Globus pallidus (tissue), 1 donor: ENCODE results near the gene JMJD8.

Experiments
- DNase-seq: peaks from one replicate; pipeline ENCODE4 v3.0.0-alpha.2; 2015; ENCODE audit warnings: low spot score

Gene JMJD8

GRCh38 chr16:660459-661183, 23.5 kb downstream of the JMJD8 start:
- peak; percentile 88 for DNase-seq

GRCh38 chr16:660132-660458, 24.0 kb downstream of the JMJD8 start:
- DNase-seq, result no peak

DNA sequence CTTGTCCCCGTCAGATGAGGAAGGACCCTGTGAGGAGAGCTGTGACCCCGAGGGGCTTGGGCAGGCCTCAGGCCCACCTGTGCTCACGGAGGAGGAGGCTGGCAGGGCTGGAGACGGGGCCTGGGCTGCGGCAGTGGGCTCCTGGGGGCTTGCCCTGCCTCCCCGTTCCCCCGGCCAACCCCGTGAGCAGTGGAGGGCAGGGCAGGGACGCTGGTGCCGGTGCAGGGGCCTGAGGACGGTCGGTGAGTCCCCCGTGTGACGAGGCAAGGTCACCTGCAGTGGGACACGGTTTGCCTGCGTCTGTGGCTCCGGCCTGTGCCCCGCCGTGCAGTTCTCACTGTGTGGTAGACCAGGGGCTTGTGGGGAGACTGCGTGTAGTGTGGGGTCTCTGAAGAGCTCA, 24.5 kb downstream of the JMJD8 start:
- no peak for DNase-seq

- DNase-seq, result no peak
Observed at GRCh38 chr16:658679-659571, 25.2 kb downstream of the JMJD8 start.

- DNase-seq, result no peak
Observed at GRCh38 chr16:657487-657886, 26.6 kb downstream of the JMJD8 start.

DNA sequence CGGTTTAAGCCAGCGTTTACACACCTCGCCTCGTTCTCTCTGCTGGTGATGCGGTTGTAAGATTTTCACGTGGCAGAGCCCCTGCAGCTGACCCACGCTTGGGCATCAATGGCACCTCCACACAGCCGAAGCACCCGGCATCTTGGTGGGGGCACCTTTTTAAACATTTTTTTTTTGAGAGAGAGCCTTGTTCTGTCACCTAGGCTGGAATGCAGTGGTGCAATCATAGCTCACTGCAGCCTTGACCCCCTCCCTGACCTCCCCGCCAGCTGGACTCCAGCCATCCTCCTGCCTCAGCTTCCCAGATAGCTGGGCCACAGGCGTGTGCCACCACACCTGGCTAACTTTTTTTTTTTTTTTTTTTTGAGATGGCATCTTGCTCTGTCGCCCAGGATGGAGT, 30.1 kb downstream of the JMJD8 start:
- no peak for DNase-seq

GRCh38 chr16:652454-653305, 31.5 kb downstream of the JMJD8 start:
- no peak for DNase-seq

DNA sequence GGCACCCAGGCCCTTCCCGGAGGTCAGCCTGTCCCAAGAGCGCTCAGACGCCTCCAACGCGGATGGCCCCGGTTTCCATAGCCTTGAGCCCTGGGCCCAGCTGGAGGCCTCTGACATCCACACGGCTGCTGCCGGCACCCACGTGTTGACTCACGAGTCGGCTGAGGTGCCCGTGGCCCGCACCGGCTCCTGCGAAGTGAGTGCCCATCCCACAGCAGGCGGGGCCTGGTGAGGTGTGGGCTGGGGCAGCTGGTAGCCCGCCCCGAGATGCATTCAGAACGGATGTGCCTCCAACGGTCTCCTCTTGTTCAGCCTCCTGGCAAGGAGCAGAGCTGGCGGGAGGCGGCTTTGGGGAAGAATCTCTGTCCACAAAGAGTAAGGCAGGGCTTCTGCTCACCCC, 32.3 kb downstream of the JMJD8 start:
- no peak for DNase-seq

DNA sequence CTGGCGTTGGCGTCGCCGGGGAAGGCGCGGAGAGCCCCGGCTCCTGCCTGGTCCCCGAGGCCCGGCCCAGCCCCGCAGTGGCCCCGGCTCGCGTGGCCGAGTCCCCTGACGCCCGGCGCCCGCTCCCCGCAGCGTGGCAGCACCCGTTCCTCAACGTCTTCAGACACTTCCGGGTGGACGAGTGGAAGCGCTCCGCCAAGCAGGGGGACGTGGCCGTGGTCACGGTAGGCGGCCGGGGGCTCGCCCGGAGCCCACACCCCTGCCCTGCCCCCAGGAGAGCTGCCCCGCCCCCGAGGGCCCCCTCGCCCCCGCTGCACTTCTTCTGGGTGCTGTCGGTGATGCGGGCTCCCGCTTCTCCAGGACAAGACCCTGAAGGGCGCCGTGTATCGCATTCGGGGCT, 34.5 kb downstream of the JMJD8 start:
- no peak for DNase-seq

GRCh38 chr16:648781-649589, 35.1 kb downstream of the JMJD8 start, which contains the start of gene WDR90:
Gene WDR90, plus strand, starts transcription at chr16:649365. Its CDS starts 52 bp downstream, at chr16:649417.
- peak; percentile 89 for DNase-seq

GRCh38 chr16:648071-648780, 35.9 kb downstream of the JMJD8 start:
- no peak for DNase-seq

GRCh38 chr16:647173-647902, 36.8 kb downstream of the JMJD8 start:
- DNase-seq, result no peak

DNA sequence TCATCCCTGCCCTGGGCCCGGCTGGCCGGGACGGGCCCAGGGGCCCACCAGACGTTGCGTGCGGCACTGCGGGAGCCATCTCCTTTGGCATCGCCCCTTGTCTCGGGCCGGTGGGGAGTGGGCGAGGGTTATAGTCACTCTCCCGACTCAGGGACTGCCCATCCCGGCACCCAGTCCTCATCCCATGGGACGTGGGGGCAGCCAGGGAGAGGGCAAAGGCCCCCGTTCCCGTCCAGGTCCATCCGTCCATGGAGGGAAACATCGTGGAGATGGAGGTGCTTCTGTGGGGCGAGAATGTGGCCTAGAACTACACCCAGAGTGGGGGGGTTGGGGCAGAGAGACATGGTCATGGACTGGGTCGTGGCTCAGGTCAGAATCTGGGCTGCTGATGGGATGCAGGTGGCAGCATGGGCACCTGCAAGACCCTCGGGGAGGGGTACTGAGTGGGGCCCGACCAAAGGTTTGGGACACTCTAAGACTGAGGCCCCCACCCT, 37.4 kb downstream of the JMJD8 start:
- no peak for DNase-seq

DNA sequence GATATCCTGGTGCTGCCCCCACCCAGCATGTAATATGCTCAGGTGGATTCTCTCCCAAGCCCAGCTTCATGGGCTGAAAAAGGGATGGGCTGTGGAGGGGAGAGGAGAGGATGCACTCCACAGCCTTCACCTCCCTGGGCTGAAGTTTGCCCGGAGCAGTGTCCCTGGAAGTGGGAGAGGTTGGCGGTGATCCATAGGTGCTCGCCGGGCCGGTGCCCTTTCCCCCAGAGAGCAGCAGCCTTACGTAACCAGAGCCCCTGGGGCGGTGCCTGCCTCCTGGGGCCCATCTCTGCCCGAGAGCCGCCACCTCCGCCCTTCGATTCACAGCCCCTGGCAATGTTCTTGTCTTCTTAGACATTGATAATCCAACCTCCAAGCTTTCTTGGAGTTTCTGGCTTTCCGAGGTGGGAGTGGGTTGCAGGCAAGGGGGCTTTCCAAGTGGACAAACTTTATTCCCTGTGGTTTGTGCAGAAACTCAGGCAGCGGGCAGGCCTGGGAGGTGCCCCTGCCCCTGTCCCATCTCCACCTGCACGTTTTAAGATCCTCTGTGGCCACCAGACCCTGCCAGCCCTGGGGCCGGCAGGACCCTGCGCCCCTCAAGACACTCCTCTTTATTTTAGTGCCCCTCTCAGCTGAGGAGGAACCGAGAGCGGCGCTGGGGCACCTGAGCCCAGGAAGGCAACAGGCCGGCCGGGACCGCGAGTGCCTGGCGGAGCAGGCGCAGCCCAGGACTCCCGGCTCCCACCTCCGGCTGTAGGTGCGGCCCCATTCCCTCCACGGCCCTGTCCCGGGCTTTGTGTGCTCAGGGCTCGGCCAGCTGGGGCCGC, 38.1 kb downstream of the JMJD8 start:
- no peak for DNase-seq

GRCh38 chr16:644556-644955, 39.6 kb downstream of the JMJD8 start:
- no peak for DNase-seq

DNA sequence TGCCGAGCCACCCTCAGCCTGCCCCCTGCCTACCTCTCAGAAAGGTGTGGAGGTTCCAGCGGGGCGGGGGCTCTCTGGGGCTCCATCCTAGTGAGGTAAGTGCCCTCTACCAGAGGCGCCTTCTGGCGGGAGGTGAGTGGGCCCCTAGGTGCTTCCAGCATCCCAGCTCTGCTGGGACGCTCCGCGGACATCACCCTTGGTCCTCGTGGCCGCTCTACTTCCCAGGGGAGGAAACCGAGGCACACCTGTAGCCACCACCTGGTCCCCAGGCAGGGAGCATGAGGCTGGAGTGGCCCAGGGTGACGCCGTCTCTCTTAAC, 41.1 kb downstream of the JMJD8 start:
- DNase-seq, result no peak

DNA sequence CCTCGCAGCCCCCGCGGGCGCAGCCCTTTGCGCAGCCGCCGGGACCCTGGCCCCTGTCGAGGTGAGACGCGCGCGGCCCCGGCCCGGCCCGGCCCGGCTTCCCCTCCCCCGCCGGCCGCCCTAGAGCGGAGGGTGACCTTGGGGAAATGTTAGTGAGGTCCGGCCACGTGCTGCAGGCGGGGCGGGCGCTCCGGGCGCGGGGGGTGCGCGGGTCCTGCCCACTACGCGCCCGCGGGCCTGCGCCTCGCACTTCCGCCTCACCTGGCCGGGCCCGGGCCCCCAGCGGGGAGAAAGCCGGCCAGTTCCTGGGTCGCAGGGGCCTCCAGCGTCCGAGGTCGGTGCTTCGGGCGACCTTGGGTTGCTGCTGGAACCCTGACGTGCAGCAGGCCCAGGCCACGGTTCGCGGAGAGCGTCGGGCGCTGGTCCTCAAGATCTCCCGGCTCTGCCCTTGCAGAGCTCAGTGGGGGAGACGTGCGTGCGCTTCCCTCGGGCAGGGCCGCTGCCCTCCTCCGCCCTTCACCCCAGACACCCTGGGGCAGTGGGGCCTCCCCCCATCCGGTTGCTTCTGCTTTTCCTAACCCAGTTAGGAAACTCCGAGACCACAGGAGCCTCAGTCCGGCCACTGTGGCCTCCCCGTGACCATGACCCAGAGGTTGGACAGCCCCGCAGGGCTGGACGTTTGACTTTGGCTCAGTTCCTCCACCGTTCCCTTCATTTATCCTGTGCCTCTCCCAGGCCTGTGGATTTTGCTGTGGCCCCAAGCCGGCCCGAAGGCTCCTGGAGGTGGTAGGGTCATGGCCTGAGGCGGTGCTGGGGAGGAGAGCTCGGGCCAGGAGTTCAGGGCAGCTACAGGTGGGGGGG, 41.7 kb downstream of the JMJD8 start:
- DNase-seq, result no peak
